Aorta (tissue), 5 donors: ENCODE results near the gene GPD1L. TPM values are rescaled to one million over a fixed set of nuclear protein-coding genes. Genes with fewer than 3 reads are reported as not detected.
"Not testable (repeated sequence)": the region's sequence is repeated elsewhere in the genome, so short reads cannot be mapped to it uniquely, and the experiment has no call there.

Experiments
- ATAC-seq: fragments of 200-7000 bp; cut with Tn5 transposase; one replicate; pipeline ENCODE4 v1.9.1; 2022; ENCODE audit warnings: moderate library complexity; ENCODE audit not compliant: low FRiP score
- DNase-seq, 2 donors: peaks; one replicate each; pipeline ENCODE4 v3.0.0-alpha.2; 2020
- H3K27ac ChIP-seq, 2 donors: one replicate each; pipeline ENCODE4 v1.5.1; 2013; ENCODE audit warnings: low read length in 2 of 2, mild to moderate bottlenecking in 2 of 2, moderate library complexity in 2 of 2, control low read depth in 1 of 2, inconsistent platforms in 1 of 2, low read depth in 1 of 2
- H3K27me3 ChIP-seq, 2 donors: one replicate each; pipeline ENCODE4 v1.6.1; 2013; ENCODE audit warnings: control low read depth in 1 of 2, low read length in 1 of 2, mild to moderate bottlenecking in 1 of 2, moderate library complexity in 1 of 2; ENCODE audit not compliant: insufficient read depth in 2 of 2, control insufficient read depth in 1 of 2
- H3K36me3 ChIP-seq, 2 donors: one replicate each; pipeline ENCODE4 v1.6.1; 2013; ENCODE audit warnings: control low read depth in 1 of 2, low read length in 1 of 2, mild to moderate bottlenecking in 1 of 2; ENCODE audit not compliant: insufficient read depth in 2 of 2, control insufficient read depth in 1 of 2
- H3K4me1 ChIP-seq, 2 donors: one replicate each; pipeline ENCODE4 v1.6.1; 2013; ENCODE audit warnings: low read length in 2 of 2, control low read depth in 1 of 2, mild to moderate bottlenecking in 1 of 2, moderate library complexity in 1 of 2; ENCODE audit not compliant: insufficient read depth in 2 of 2, control insufficient read depth in 1 of 2
- H3K4me3 ChIP-seq, 2 donors: one replicate each; pipeline ENCODE4 v1.5.1; 2013; ENCODE audit warnings: low read length in 2 of 2, control low read depth in 1 of 2, mild to moderate bottlenecking in 1 of 2
- H3K9me3 ChIP-seq: one replicate; pipeline ENCODE4 v1.6.1; 2013; ENCODE audit warnings: mild to moderate bottlenecking, low read length; ENCODE audit not compliant: control insufficient read depth
- WGBS, 2 donors: extraction: QIAGEN DNeasy Blood & Tissue Kit; methylation state at CpG; one replicate each; pipeline ENCODE4 v1.1.7; 2013; 5-methylcytosine and 5-hydroxymethylcytosine counted together
- intact Hi-C, 2 donors: fragments of 100-400 bp; cut with DNase I; formaldehyde crosslinking; loops; one replicate each; pipeline versions ENCODE4 v1.14.2 to v1.15.0; 2022
- long read RNA-seq, 2 donors: library from polyadenylated mRNA; unstranded; transcript quantifications; one replicate each; pipeline ENCODE4 v2.0.0, GENCODE V29; 2020 to 2021
- polyA plus RNA-seq, 2 donors: library from polyadenylated mRNA; stranded (reverse); fragments of 200-250 nt; gene quantifications; one replicate each; pipeline ENCODE4 v1.2.3, GENCODE V29; 2013
- total RNA-seq, 2 donors: library from RNA; stranded (reverse); fragmentation: NEBNext Ultra II Directional; extraction: Animal tissue kit (Norgen Biotek cat#: 25700); gene quantifications; one replicate each; pipeline ENCODE4 v1.2.1, GENCODE V29; 2021
- donor health status: healthy with polysubstance abuse.
- donor health status: Bipolar disorder and iron deficiency.
- donor health status: DM: no; HTN: no; CAD: no.
- donor health status: DM: no; HTN: no; CAD: no.
- donor health status: DM: yes; HTN: yes; CAD: no.

The GPD1L gene
- 10 to 100 TPM; 33.4 to 48.4 TPM for total RNA-seq
- 10 to 100 TPM; 21.7 to 25.5 TPM for polyA plus RNA-seq
- long read RNA-seq, donor 1, full-length matches to known transcripts, result 3 of 13 reads
- long read RNA-seq, donor 1, partial matches to known transcripts, result 0 of 13 reads
- long read RNA-seq, donor 1, other reads (novel, unspliced or antisense), result 10 of 13 reads
- long read RNA-seq, donor 2, full-length matches to known transcripts, result 6 of 12 reads
- long read RNA-seq, donor 2, partial matches to known transcripts, result 1 of 12 reads
- long read RNA-seq, donor 2, other reads (novel, unspliced or antisense), result 5 of 12 reads

GRCh38 chr3:32106132-32106928 is at the start of gene GPD1L:
TSS of gene GPD1L (plus strand) at chr3:32106620. CDS start at chr3:32106712, 92 bp downstream.
- no peaks in the 10 kb centered on the region for H3K9me3 ChIP-seq
- intact Hi-C loops, result loop anchor here in 1 of 2 donors (10.0 kb wide), 1 partner anchor 62 kb away; no protein-coding TSS in a partner anchor

GRCh38 chr3:32058465-32058864 is 48.0 kb upstream of the GPD1L start:
- H3K4me3 ChIP-seq, H3K9me3 ChIP-seq, H3K36me3 ChIP-seq, DNase-seq, H3K4me1 ChIP-seq, intact Hi-C loops, H3K27ac ChIP-seq, H3K27me3 ChIP-seq, ATAC-seq: not testable (repeated sequence)
- WGBS, 2 donors, result 95 to 98% methylated on average over 4 of the region's 4 CpGs

More at GRCh38 chr3:32106132-32106928, at the start of gene GPD1L:
- Histone ChIP-seq H3K4me3 (peak within 1 kb of the TSS; percentile 58 to 82), H3K27me3 (no peaks in the 10 kb centered on the region), H3K27ac (peak within 1 kb of the TSS in 1 of 2 donors; percentile 75), H3K4me1 (no peaks in the 10 kb centered on the region), H3K36me3 (no peaks in the 10 kb centered on the region)
- WGBS, 2 donors, result 2 to 3% methylated on average over 65 to 78 of the region's 78 CpGs
- DNase-seq, result peak; percentile 97 to 98
- ATAC-seq, result peak; percentile 97

GRCh38 chr3:32062950-32063582 is 43.4 kb upstream of the GPD1L start:
- ATAC-seq, result no peak
- Histone ChIP-seq H3K27me3 (no peaks in the 10 kb centered on the region), H3K36me3 (no peaks in the 10 kb centered on the region), H3K4me3 (no peak overlapping the region), H3K27ac (no peak overlapping the region), H3K4me1 (peaks cover 0 to 1% of the 10 kb centered on the region in 2 donors), H3K9me3 (no peaks in the 10 kb centered on the region)
- intact Hi-C loops, result no loop called here
- WGBS, 2 donors, result 27 to 31% methylated on average over 4 of the region's 4 CpGs
- no peak for DNase-seq

- Histone ChIP-seq H3K4me1 (peaks cover 0 to 1% of the 10 kb centered on the region in 2 donors), H3K36me3 (no peaks in the 10 kb centered on the region), H3K27ac (no peak overlapping the region), H3K4me3 (no peak overlapping the region), H3K9me3 (no peaks in the 10 kb centered on the region), H3K27me3 (no peaks in the 10 kb centered on the region)
- 96% methylated on average over 2 of the region's 2 CpGs for WGBS, 2 donors
- intact Hi-C loops, result no loop called here
- DNase-seq (no peak), ATAC-seq (no peak)
Observed at GRCh38 chr3:32066686-32067085, 39.7 kb upstream of the GPD1L start.

- H3K27ac ChIP-seq, H3K36me3 ChIP-seq, ATAC-seq, H3K4me1 ChIP-seq, H3K9me3 ChIP-seq, intact Hi-C loops, DNase-seq, H3K4me3 ChIP-seq, H3K27me3 ChIP-seq: not testable (repeated sequence)
- 86 to 92% methylated on average over 7 of the region's 7 CpGs for WGBS, 2 donors
Observed at GRCh38 chr3:32074194-32074593, 32.2 kb upstream of the GPD1L start.

- H3K27me3 ChIP-seq, result no peaks in the 10 kb centered on the region
- no peak overlapping the region for H3K27ac ChIP-seq
- H3K36me3 ChIP-seq, result no peaks in the 10 kb centered on the region
- intact Hi-C loops, result no loop called here
- no peak overlapping the region for H3K4me3 ChIP-seq
- WGBS, 2 donors, result 89 to 93% methylated on average over 3 of the region's 3 CpGs
- H3K9me3 ChIP-seq, result no peaks in the 10 kb centered on the region
- ATAC-seq (no peak), DNase-seq (no peak)
- H3K4me1 ChIP-seq, result no peaks in the 10 kb centered on the region
Observed at GRCh38 chr3:32076566-32076965, 29.9 kb upstream of the GPD1L start.

GRCh38 chr3:32077260-32078084 is 28.9 kb upstream of the GPD1L start:
- Histone ChIP-seq H3K36me3 (no peaks in the 10 kb centered on the region), H3K9me3 (no peaks in the 10 kb centered on the region), H3K27ac (no peak overlapping the region), H3K4me3 (no peak overlapping the region), H3K4me1 (no peaks in the 10 kb centered on the region), H3K27me3 (no peaks in the 10 kb centered on the region)
- ATAC-seq (peak; percentile 52), DNase-seq (no peak)
- 73 to 74% methylated on average over 14 of the region's 14 CpGs for WGBS, 2 donors
- intact Hi-C loops, result no loop called here

GRCh38 chr3:32078085-32078634 is 28.3 kb upstream of the GPD1L start:
- Histone ChIP-seq H3K4me3 (no peak overlapping the region), H3K36me3 (no peaks in the 10 kb centered on the region), H3K27ac (no peak overlapping the region), H3K27me3 (no peaks in the 10 kb centered on the region), H3K4me1 (peaks cover 0 to 1% of the 10 kb centered on the region in 2 donors), H3K9me3 (no peaks in the 10 kb centered on the region)
- DNase-seq, result no peak
- WGBS, 2 donors, result 92 to 94% methylated on average over 3 of the region's 3 CpGs
- no peak for ATAC-seq
- intact Hi-C loops, result no loop called here
